DMS79 treated with DMSO at 0.1 percent for 48 hours (cell line): ENCODE results near the gene SH3GL3.

ENCODE experiments used
- DNase-seq: peaks from one replicate; lab custom pipeline; 2025; lab: John Stamatoyannopoulos, UW

Gene SH3GL3

GRCh38 chr15:83462953-83463433, 15.9 kb downstream of the SH3GL3 start:
- no peak for DNase-seq

DNA sequence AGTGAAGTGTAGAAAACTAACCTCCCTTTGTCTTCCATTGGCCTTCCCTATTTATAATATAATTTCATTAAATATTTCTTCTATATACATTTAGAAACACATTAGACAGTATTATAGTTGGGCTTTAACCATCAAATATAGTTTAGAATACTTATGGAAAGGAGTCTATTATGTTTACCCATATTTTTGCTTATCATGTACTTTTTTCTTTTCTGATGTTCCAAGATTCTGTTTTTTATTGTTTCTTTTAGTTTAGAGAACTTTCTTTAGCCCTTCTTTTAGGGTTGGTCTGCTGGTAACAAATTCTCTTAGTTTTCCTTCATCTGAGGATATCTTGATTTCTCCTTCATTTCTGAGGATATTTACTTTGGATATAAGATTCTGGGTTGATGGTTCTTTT, 23.7 kb downstream of the SH3GL3 start:
- no peak for DNase-seq

DNA sequence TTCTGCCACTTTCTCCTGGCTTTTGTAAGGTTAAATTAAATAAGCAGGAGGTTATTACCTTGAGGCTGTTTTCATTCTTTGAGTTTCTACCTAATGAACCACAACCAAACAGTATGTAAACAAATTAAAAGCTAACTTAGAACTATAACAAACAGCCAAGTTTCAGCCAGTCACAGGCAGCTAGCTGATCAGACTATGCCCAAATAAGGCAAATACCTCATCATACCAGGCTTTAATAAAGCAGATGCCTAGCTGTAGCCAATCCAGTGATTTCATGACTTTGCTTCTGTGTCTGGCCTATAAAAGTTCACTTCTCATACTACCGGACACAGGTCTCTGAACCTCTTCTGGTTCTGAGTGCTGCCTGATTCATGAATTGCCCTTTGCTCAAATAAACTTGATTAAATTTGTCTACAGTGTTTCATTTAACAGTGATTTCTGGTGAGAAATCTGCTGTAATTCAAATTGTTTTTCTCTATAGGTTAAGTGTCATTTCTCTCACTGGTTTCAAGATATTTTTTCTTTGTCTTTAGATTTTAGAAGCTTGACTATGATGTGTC, 24.2 kb downstream of the SH3GL3 start:
- DNase-seq, result no peak

DNA sequence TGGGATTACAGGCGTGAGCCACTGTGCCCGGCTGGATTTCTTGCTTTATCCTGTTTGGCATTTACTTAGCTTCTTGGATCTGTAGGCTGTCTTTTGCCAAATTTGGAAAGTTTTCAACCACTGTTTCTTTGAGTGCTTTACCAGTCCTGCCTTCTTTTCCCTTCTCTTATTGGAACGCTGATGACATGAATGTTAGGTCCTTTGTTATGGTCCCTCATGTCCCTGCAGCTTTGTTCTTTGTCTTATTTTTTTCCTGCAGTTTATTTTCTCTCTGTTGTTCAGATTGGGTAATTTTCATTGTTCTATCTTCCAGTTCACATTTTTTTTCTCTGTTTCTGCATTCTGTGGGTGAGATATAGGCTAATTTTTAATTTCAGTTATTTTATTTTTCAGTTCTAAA, 25.0 kb downstream of the SH3GL3 start:
- no peak for DNase-seq

GRCh38 chr15:83472797-83473196, 25.7 kb downstream of the SH3GL3 start:
- DNase-seq, result no peak

DNA sequence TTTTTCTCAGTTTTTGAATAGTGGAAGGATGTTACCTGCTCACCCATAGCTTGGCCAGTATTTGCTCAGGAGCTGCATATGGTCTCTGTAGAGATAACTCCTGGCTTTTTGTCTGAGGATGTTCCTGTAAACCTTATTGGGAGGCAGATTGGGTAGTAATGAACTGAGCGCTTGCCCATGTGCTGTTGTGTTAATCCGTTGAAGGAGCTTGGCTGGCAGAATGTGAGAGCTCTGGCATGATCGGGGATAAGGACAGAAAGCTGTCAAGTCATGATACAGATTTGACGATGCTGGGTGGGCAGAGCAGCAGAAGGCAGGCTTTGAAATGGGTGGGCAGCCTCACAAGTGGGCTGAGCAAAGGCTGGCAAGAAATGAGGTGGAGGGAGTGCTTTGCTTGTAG, 27.4 kb downstream of the SH3GL3 start:
- no peak for DNase-seq

GRCh38 chr15:83475551-83475950, 28.4 kb downstream of the SH3GL3 start:
- no peak for DNase-seq

DNA sequence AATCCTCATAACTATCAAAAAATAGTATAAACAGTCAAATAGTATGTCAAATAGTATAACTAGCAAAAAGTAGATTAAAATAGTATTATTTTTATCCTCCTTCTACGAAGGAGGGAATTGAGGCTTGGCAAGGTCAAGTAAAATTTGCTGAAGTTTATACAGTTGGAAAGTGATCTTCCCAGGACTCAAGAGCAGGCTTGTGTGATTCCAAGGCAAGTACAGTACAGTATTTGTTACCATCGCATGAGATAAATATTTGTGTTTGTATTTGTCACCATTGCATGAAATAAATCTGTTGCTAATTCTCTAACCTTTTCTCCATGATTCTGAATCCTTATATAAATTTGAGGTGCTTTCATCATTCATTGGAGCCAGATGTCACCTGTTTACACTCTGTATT, 28.9 kb downstream of the SH3GL3 start:
- DNase-seq, result no peak

DNA sequence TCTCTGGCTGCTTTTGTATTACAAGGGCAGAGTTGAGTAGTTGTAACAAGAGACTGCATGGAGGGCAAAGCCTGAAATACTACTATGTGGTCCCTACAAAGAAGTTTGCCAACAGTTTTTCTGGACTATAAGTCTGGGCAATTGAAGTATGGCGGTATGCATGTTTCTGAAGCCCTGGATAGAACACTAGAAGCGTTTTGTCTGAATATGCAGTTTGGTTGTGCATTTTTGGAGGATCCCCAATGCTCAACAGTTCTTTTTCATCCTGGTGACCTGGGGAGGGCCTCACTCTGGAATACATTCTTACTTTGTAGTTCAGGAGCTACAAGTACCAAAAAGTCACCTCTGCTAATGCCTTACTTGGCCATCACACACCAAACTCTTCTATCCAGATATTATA, 29.6 kb downstream of the SH3GL3 start:
- DNase-seq, result no peak

GRCh38 chr15:83477172-83477807, 30.1 kb downstream of the SH3GL3 start:
- no peak for DNase-seq

- DNase-seq, result no peak
Measured at GRCh38 chr15:83477808-83478537, 30.8 kb downstream of the SH3GL3 start.

GRCh38 chr15:83483612-83484011, 36.5 kb downstream of the SH3GL3 start:
- no peak for DNase-seq

DNA sequence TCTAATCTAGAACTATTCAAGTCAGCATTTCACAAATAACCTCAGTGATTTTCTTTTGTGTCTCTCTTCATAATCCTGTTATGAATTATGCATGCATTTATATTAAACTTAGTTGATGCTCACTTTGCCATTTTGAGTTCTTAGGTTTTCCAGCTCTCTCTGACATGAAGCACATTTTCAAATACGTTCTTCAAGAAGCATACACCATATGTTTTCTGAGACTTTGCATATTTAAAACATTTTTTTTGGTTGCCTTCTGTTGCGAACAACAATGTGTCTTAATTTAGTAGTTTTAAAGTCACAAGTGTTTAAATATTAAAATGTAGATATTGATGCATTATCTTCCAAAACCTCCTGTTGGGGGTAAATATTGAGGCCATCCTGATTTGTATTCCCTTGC, 37.5 kb downstream of the SH3GL3 start:
- no peak for DNase-seq

GRCh38 chr15:83486363-83486762, 39.2 kb downstream of the SH3GL3 start:
- DNase-seq, result no peak

GRCh38 chr15:83487519-83487918, 40.4 kb downstream of the SH3GL3 start:
- DNase-seq, result no peak

DNA sequence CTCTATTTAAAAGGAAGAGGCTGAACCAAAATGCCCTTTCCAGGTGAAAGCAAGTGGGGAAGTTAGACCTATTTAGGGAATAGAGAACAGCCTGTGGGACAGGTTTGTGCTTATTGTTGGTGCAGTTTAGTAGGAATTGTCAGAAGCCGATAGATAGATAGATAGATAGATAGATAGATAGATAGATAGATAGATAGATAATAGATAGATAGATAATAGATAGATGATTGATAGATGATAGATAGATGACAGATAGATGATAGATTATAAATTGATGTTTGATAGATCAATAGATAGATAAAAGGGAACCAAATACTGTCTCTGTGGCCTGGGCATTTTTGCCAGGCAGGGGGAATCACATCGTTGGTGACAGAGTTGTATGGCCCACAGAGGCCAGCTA, 42.5 kb downstream of the SH3GL3 start:
- DNase-seq, result no peak

DNA sequence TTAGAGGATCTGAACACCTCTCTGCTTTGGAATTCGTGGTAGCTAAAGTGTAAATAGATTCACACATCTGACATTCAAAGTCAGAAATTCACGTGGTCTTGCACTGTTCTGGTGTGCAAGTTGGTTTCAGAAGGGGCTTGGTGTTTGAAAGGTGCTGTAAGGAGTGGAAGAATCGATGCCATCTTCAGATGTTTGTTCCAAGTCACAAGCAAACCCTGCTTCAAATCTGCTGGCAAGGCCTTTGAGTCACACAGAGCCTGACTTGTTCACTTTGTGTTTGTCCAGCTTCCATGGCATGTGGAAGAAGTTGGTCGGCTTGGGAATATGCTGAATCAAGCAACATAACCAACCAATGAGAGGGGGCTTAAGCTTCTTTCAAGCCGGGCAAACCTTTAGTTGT, 44.3 kb downstream of the SH3GL3 start:
- no peak for DNase-seq

DNA sequence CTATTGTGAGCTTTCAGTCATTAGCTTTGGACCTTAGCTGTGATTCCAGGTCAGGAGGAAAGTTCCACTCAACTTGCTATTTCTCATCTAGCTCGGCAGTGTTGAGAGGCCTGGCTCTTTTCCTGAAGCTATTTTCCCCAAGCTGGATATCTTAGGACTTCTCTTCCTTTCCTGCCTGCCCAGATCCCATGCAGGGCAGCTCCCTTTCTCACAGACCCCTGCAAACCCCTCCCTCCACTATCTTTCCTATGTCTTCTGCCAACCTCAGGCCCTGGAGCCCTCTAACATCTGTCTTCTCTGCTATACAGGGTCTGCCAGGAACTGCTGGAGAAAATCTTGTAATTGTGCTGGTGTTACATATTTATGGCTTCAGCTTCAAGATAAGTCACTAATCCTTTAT, 49.6 kb downstream of the SH3GL3 start:
- DNase-seq, result no peak

DNA sequence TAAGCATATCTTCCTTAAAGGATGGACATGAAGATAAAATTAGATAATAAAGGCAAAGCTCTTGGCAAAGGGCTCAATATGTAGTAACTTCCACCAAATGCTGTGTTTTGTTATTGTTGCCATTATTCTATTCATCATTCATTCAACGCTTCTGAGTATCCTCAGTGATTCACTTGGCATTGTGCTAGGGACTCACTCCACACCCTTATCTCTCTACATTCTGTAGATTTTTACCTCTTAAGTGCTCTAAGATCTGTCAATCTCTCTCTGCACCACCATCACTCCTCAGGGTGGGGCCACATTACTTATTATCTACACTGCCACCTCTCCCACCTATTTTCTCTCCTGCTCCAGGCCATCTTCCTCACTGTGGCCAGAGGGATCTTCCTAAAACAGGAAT, 51.2 kb downstream of the SH3GL3 start:
- no peak for DNase-seq

DNA sequence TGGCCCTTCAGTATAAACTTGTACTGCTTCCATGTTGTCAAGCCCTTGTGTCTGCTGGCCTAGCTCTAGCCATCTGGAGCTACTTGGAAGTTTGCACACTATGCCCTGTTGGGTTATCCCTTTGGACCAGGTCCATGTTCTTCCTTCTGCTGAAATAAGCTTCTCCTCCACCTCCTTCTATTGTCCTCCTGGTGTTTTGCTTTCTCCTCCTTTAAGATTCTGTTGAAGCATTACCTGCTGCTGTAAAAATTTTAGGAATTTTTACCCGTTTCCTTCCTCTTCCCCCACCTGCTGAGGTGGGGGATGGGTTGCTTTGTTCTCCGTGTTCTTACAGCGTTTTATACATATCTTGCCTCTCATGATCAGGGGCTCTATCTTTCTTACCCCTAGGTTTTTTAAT, 51.7 kb downstream of the SH3GL3 start:
- DNase-seq, result no peak

- no peak for DNase-seq
Measured at GRCh38 chr15:83499476-83499875, 52.3 kb downstream of the SH3GL3 start.

- DNase-seq, result no peak
Measured at GRCh38 chr15:83503595-83504364, 56.6 kb downstream of the SH3GL3 start.

DNA sequence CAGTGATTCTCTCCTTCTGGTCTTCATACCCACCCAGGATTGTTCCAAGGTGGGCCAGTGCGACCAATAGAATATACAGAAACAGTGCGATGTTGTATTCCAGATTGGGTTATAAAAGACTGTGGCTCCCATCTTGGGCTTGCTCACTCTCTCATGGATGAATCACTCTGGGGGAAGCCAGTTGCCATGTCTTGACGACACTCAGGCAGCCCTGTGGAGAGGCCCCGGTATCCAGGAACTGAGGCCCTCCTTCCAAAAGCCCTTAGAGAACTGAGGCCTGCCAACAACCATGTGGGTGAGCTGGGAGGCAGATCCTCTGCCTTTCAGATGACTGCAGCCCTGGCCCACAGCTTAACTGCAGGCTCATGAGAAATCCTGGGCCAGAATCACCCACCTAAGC, 57.2 kb downstream of the SH3GL3 start:
- DNase-seq, result no peak
